ENCODE measurements around the gene FRMD7.

FRMD7 gene

GRCh38 chrX:132088864-132089263 lies 39.0 kb downstream of the FRMD7 start:
- H3K4me3 ChIP-seq = no peak overlapping the region
- no peak for DNase-seq (ENCODE audit: low read depth, low spot score)
- H3K9ac ChIP-seq (ENCODE audit: insufficient read length) = no peak overlapping the region

GRCh38 chrX:132086672-132087071 lies 41.1 kb downstream of the FRMD7 start:
- Histone ChIP-seq H3K9ac (ENCODE audit: insufficient read length) (no peak overlapping the region), H3K27ac (no peak overlapping the region), H3K36me3 (ENCODE audit: insufficient read depth, low read length) (no peaks in the 10 kb centered on the region), H3K4me3 (no peak overlapping the region), H3K9me3 (ENCODE audit: low read depth, low read length) (no peaks in the 10 kb centered on the region)
- no peak for TF ChIP-seq POLR2AphosphoS5 (IDR thresholded peaks at IDR 0.05; ENCODE audit: borderline replicate concordance, low read depth, low read length)
- no peak for TF ChIP-seq EZH2 (IDR thresholded peaks at IDR 0.05)
- TF ChIP-seq FOXP2 (optimal IDR thresholded peaks at IDR 0.05; ENCODE audit: control extremely low read depth, extremely low read length, insufficient read depth) = no peak
- no peak for DNase-seq (ENCODE audit: low read depth, low spot score)

More at GRCh38 chrX:132088864-132089263, 39.0 kb downstream of the FRMD7 start:
- Histone ChIP-seq H3K9me3 (ENCODE audit: low read depth, low read length) (no peaks in the 10 kb centered on the region), H3K36me3 (ENCODE audit: insufficient read depth, low read length) (no peaks in the 10 kb centered on the region), H3K27ac (no peak overlapping the region)
- TF ChIP-seq EZH2 (IDR thresholded peaks at IDR 0.05) (no peak), POLR2AphosphoS5 (IDR thresholded peaks at IDR 0.05; ENCODE audit: borderline replicate concordance, low read depth, low read length) (no peak), FOXP2 (optimal IDR thresholded peaks at IDR 0.05; ENCODE audit: control extremely low read depth, extremely low read length, insufficient read depth) (no peak)

- no peak overlapping the region for H3K9ac ChIP-seq (ENCODE audit: insufficient read length)
- no peak for DNase-seq (ENCODE audit: low read depth, low spot score)
- H3K27ac ChIP-seq = no peak overlapping the region
- no peaks in the 10 kb centered on the region for H3K9me3 ChIP-seq (ENCODE audit: low read depth, low read length)
- H3K4me3 ChIP-seq = no peak overlapping the region
- TF ChIP-seq EZH2 (IDR thresholded peaks at IDR 0.05) (no peak), POLR2AphosphoS5 (IDR thresholded peaks at IDR 0.05; ENCODE audit: borderline replicate concordance, low read depth, low read length) (no peak), FOXP2 (optimal IDR thresholded peaks at IDR 0.05; ENCODE audit: control extremely low read depth, extremely low read length, insufficient read depth) (no peak)
- H3K36me3 ChIP-seq (ENCODE audit: insufficient read depth, low read length) = no peaks in the 10 kb centered on the region
Observed at GRCh38 chrX:132085786-132086185, 42.0 kb downstream of the FRMD7 start.

- H3K9ac ChIP-seq (ENCODE audit: insufficient read length) = no peak overlapping the region
- H3K4me3 ChIP-seq = no peak overlapping the region
- no peak for TF ChIP-seq POLR2AphosphoS5 (IDR thresholded peaks at IDR 0.05; ENCODE audit: borderline replicate concordance, low read depth, low read length)
- TF ChIP-seq FOXP2 (optimal IDR thresholded peaks at IDR 0.05; ENCODE audit: control extremely low read depth, extremely low read length, insufficient read depth) = no peak
- TF ChIP-seq EZH2 (IDR thresholded peaks at IDR 0.05) = no peak
- no peak overlapping the region for H3K27ac ChIP-seq
- no peaks in the 10 kb centered on the region for H3K9me3 ChIP-seq (ENCODE audit: low read depth, low read length)
- no peak for DNase-seq (ENCODE audit: low read depth, low spot score)
- H3K36me3 ChIP-seq (ENCODE audit: insufficient read depth, low read length) = no peaks in the 10 kb centered on the region
Observed at GRCh38 chrX:132077912-132078311, 49.9 kb downstream of the FRMD7 start.

GRCh38 chrX:132077414-132077813 lies 50.4 kb downstream of the FRMD7 start:
- no peak for DNase-seq (ENCODE audit: low read depth, low spot score)
- TF ChIP-seq POLR2AphosphoS5 (IDR thresholded peaks at IDR 0.05; ENCODE audit: borderline replicate concordance, low read depth, low read length) (no peak), FOXP2 (optimal IDR thresholded peaks at IDR 0.05; ENCODE audit: control extremely low read depth, extremely low read length, insufficient read depth) (no peak), EZH2 (IDR thresholded peaks at IDR 0.05) (no peak)
- Histone ChIP-seq H3K9me3 (ENCODE audit: low read depth, low read length) (no peaks in the 10 kb centered on the region), H3K4me3 (no peak overlapping the region), H3K27ac (no peak overlapping the region), H3K36me3 (ENCODE audit: insufficient read depth, low read length) (no peaks in the 10 kb centered on the region), H3K9ac (ENCODE audit: insufficient read length) (no peak overlapping the region)

GRCh38 chrX:132071254-132071653 lies 56.6 kb downstream of the FRMD7 start:
- no peak overlapping the region for H3K4me3 ChIP-seq
- no peak overlapping the region for H3K9ac ChIP-seq (ENCODE audit: insufficient read length)
- DNase-seq (ENCODE audit: low read depth, low spot score) = no peak
- TF ChIP-seq FOXP2 (optimal IDR thresholded peaks at IDR 0.05; ENCODE audit: control extremely low read depth, extremely low read length, insufficient read depth) (no peak), EZH2 (IDR thresholded peaks at IDR 0.05) (no peak), POLR2AphosphoS5 (IDR thresholded peaks at IDR 0.05; ENCODE audit: borderline replicate concordance, low read depth, low read length) (no peak)
- 0 out of 2 replicates have a peak, but pooled peaks cover 3% of the 10 kb centered on the region for H3K36me3 ChIP-seq (ENCODE audit: insufficient read depth, low read length)
- H3K27ac ChIP-seq = no peak overlapping the region
- H3K9me3 ChIP-seq (ENCODE audit: low read depth, low read length) = no peaks in the 10 kb centered on the region

- Histone ChIP-seq H3K9ac (ENCODE audit: insufficient read length) (no peak overlapping the region), H3K27ac (no peak overlapping the region), H3K9me3 (ENCODE audit: low read depth, low read length) (no peaks in the 10 kb centered on the region), H3K4me3 (no peak overlapping the region), H3K36me3 (ENCODE audit: insufficient read depth, low read length) (0 out of 2 replicates have a peak, but pooled peaks cover 3% of the 10 kb centered on the region)
- TF ChIP-seq FOXP2 (optimal IDR thresholded peaks at IDR 0.05; ENCODE audit: control extremely low read depth, extremely low read length, insufficient read depth) = no peak
- no peak for TF ChIP-seq POLR2AphosphoS5 (IDR thresholded peaks at IDR 0.05; ENCODE audit: borderline replicate concordance, low read depth, low read length)
- TF ChIP-seq EZH2 (IDR thresholded peaks at IDR 0.05) = no peak
- DNase-seq (ENCODE audit: low read depth, low spot score) = no peak
Observed at GRCh38 chrX:132068405-132068804, 59.4 kb downstream of the FRMD7 start.

GRCh38 chrX:132063862-132064261 lies 64.0 kb downstream of the FRMD7 start:
- H3K9me3 ChIP-seq (ENCODE audit: low read depth, low read length) = no peaks in the 10 kb centered on the region
- no peaks in the 10 kb centered on the region for H3K36me3 ChIP-seq (ENCODE audit: insufficient read depth, low read length)
- no peak overlapping the region for H3K9ac ChIP-seq (ENCODE audit: insufficient read length)
- no peak overlapping the region for H3K27ac ChIP-seq
- TF ChIP-seq POLR2AphosphoS5 (IDR thresholded peaks at IDR 0.05; ENCODE audit: borderline replicate concordance, low read depth, low read length) (no peak), FOXP2 (optimal IDR thresholded peaks at IDR 0.05; ENCODE audit: control extremely low read depth, extremely low read length, insufficient read depth) (no peak), EZH2 (IDR thresholded peaks at IDR 0.05) (no peak)
- H3K4me3 ChIP-seq = no peak overlapping the region
- no peak for DNase-seq (ENCODE audit: low read depth, low spot score)

- no peak for DNase-seq (ENCODE audit: low read depth, low spot score)
- Histone ChIP-seq H3K9ac (ENCODE audit: insufficient read length) (no peak overlapping the region), H3K9me3 (ENCODE audit: low read depth, low read length) (no peaks in the 10 kb centered on the region), H3K36me3 (ENCODE audit: insufficient read depth, low read length) (no peaks in the 10 kb centered on the region), H3K27ac (no peak overlapping the region), H3K4me3 (no peak overlapping the region)
- TF ChIP-seq EZH2 (IDR thresholded peaks at IDR 0.05) = no peak
- no peak for TF ChIP-seq FOXP2 (optimal IDR thresholded peaks at IDR 0.05; ENCODE audit: control extremely low read depth, extremely low read length, insufficient read depth)
- TF ChIP-seq POLR2AphosphoS5 (IDR thresholded peaks at IDR 0.05; ENCODE audit: borderline replicate concordance, low read depth, low read length) = no peak
Observed at GRCh38 chrX:132063334-132063733, 64.5 kb downstream of the FRMD7 start.

Measured in SK-N-MC (cell line).